Measurements from ENCODE around the gene FYB1. TPM values are rescaled to one million over a fixed set of nuclear protein-coding genes. Genes with fewer than 3 reads are reported as not detected.

FYB1 gene
- total RNA-seq, 1 experiment from 2014 or later = 0.42 TPM

DNA sequence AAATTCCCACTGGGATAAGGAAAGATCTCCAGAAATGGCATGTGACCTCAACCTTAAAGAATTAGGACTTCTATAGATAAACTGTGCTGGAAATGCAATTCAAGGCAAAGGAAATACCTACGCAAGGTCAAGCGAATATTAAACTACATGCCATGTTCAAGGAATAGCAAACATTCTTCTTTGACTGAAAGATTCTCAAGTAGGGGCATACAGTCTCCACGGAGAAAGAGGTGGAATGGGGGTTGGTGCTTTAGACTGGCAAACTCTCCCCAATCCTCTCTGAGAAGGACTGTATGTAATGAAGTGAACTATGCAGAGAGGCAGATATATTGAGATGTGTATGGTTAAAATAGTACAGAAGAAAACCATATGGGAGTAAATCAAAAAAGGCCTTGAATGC is 151.3 kb downstream of the FYB1 start:
- H3K4me3 ChIP-seq (replicated peaks in 1 of 2; ENCODE audit: low read depth in 1 of 2, low read length in 2 of 2) = no peak overlapping the region
- H3K4me2 ChIP-seq (ENCODE audit: low read length) = no peak overlapping the region
- peaks cover 89% of the 10 kb centered on the region for H3K79me2 ChIP-seq (ENCODE audit: insufficient read depth, low read length)
- H3K27ac ChIP-seq (ENCODE audit: low read depth, low read length) = no peak overlapping the region
- DNase-seq (ENCODE audit: low read depth, low spot score) (no peak), ATAC-seq (no peak)
- H4K20me1 ChIP-seq (ENCODE audit: insufficient read depth) = no peaks in the 10 kb centered on the region
- no peaks in the 10 kb centered on the region for H3K36me3 ChIP-seq (ENCODE audit: control insufficient read depth in 1 of 2, insufficient read depth in 2 of 2, low read length in 2 of 2)
- peaks cover 0 to 4% of the 10 kb centered on the region in 2 experiments; a peak in 3 of 4 replicates for H3K4me1 ChIP-seq (ENCODE audit: control insufficient read depth in 1 of 2, insufficient read depth in 2 of 2, low read length in 2 of 2)
- no peaks in the 10 kb centered on the region for H3K9me2 ChIP-seq (ENCODE audit: insufficient read depth)
- no TSS peak for BruUV-seq (replicated peaks)
- no peak overlapping the region for H2AFZ ChIP-seq (ENCODE audit: low read depth, low read length, poor library complexity, severe bottlenecking)
- TF ChIP-seq, protein P1, sequence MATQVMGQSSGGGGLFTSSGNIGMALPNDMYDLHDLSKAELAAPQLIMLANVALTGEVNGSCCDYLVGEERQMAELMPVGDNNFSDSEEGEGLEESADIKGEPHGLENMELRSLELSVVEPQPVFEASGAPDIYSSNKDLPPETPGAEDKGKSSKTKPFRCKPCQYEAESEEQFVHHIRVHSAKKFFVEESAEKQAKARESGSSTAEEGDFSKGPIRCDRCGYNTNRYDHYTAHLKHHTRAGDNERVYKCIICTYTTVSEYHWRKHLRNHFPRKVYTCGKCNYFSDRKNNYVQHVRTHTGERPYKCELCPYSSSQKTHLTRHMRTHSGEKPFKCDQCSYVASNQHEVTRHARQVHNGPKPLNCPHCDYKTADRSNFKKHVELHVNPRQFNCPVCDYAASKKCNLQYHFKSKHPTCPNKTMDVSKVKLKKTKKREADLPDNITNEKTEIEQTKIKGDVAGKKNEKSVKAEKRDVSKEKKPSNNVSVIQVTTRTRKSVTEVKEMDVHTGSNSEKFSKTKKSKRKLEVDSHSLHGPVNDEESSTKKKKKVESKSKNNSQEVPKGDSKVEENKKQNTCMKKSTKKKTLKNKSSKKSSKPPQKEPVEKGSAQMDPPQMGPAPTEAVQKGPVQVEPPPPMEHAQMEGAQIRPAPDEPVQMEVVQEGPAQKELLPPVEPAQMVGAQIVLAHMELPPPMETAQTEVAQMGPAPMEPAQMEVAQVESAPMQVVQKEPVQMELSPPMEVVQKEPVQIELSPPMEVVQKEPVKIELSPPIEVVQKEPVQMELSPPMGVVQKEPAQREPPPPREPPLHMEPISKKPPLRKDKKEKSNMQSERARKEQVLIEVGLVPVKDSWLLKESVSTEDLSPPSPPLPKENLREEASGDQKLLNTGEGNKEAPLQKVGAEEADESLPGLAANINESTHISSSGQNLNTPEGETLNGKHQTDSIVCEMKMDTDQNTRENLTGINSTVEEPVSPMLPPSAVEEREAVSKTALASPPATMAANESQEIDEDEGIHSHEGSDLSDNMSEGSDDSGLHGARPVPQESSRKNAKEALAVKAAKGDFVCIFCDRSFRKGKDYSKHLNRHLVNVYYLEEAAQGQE (IDR thresholded peaks at IDR 0.05; ENCODE audit: low read depth) = no peak
- TF ChIP-seq SRF (IDR thresholded peaks at IDR 0.05; ENCODE audit: low read depth) = no peak
- no peak for TF ChIP-seq EZH2 (IDR thresholded peaks at IDR 0.05)
- TF ChIP-seq, protein P2, sequence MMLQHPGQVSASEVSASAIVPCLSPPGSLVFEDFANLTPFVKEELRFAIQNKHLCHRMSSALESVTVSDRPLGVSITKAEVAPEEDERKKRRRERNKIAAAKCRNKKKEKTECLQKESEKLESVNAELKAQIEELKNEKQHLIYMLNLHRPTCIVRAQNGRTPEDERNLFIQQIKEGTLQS (IDR thresholded peaks at IDR 0.05) = no peak
- TF ChIP-seq, protein P3, sequence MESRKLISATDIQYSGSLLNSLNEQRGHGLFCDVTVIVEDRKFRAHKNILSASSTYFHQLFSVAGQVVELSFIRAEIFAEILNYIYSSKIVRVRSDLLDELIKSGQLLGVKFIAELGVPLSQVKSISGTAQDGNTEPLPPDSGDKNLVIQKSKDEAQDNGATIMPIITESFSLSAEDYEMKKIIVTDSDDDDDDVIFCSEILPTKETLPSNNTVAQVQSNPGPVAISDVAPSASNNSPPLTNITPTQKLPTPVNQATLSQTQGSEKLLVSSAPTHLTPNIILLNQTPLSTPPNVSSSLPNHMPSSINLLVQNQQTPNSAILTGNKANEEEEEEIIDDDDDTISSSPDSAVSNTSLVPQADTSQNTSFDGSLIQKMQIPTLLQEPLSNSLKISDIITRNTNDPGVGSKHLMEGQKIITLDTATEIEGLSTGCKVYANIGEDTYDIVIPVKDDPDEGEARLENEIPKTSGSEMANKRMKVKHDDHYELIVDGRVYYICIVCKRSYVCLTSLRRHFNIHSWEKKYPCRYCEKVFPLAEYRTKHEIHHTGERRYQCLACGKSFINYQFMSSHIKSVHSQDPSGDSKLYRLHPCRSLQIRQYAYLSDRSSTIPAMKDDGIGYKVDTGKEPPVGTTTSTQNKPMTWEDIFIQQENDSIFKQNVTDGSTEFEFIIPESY (IDR thresholded peaks at IDR 0.05; ENCODE audit: extremely low read depth, insufficient replicate concordance, low read length) = no peak
- TF ChIP-seq, protein P4, sequence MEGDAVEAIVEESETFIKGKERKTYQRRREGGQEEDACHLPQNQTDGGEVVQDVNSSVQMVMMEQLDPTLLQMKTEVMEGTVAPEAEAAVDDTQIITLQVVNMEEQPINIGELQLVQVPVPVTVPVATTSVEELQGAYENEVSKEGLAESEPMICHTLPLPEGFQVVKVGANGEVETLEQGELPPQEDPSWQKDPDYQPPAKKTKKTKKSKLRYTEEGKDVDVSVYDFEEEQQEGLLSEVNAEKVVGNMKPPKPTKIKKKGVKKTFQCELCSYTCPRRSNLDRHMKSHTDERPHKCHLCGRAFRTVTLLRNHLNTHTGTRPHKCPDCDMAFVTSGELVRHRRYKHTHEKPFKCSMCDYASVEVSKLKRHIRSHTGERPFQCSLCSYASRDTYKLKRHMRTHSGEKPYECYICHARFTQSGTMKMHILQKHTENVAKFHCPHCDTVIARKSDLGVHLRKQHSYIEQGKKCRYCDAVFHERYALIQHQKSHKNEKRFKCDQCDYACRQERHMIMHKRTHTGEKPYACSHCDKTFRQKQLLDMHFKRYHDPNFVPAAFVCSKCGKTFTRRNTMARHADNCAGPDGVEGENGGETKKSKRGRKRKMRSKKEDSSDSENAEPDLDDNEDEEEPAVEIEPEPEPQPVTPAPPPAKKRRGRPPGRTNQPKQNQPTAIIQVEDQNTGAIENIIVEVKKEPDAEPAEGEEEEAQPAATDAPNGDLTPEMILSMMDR (IDR thresholded peaks at IDR 0.05 in 2 of 3, conservative IDR thresholded peaks at IDR 0.05 in 1 of 3; ENCODE audit: borderline replicate concordance in 1 of 3, insufficient read depth in 1 of 3, low read depth in 2 of 3, low read length in 2 of 3) = no peak
- TF ChIP-seq, protein P5, sequence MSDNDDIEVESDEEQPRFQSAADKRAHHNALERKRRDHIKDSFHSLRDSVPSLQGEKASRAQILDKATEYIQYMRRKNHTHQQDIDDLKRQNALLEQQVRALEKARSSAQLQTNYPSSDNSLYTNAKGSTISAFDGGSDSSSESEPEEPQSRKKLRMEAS (IDR thresholded peaks at IDR 0.05) = no peak
- TF ChIP-seq FOSL1 (IDR thresholded peaks at IDR 0.05; ENCODE audit: low read depth) = no peak
- TF ChIP-seq RAD21 (IDR thresholded peaks at IDR 0.05; ENCODE audit: low read depth) = no peak
- TF ChIP-seq SP1 (IDR thresholded peaks at IDR 0.05; ENCODE audit: low read depth) = no peak
- TF ChIP-seq POLR2AphosphoS5 (IDR thresholded peaks at IDR 0.05; ENCODE audit: low read depth, low read length) = no peak
- no peak for TF ChIP-seq POLR2A (IDR thresholded peaks at IDR 0.05; ENCODE audit: borderline replicate concordance, extremely low read depth, insufficient read depth, insufficient read length)
- no peak for TF ChIP-seq JUND (IDR thresholded peaks at IDR 0.05)
- no peak for TF ChIP-seq EGR1 (IDR thresholded peaks at IDR 0.05; ENCODE audit: low read depth)
- no peaks in the 10 kb centered on the region for H3K27me3 ChIP-seq (ENCODE audit: insufficient read depth, low read length)
- CTCF ChIA-PET = no interaction called here
- POLR2A ChIA-PET = no interaction called here
- no peak overlapping the region for H3K9ac ChIP-seq (ENCODE audit: low read length)
- RAD21 ChIA-PET (ENCODE audit: low non-redundant PET in 1 of 2, low total read pairs in 2 of 2, uncharacterized antibody in 2 of 2, unreplicated experiment in 2 of 2) = no interaction called here
- intact Hi-C loops (cut with micrococcal nuclease) = no loop called here
- H3K9me3 ChIP-seq (ENCODE audit: control insufficient read depth in 1 of 2, insufficient read depth in 1 of 2, low read depth in 1 of 2, low read length in 2 of 2) = no peaks in the 10 kb centered on the region

Data from HCT116 (cell line).